Measurements from ENCODE around the gene TSPEAR.

The TSPEAR gene

DNA sequence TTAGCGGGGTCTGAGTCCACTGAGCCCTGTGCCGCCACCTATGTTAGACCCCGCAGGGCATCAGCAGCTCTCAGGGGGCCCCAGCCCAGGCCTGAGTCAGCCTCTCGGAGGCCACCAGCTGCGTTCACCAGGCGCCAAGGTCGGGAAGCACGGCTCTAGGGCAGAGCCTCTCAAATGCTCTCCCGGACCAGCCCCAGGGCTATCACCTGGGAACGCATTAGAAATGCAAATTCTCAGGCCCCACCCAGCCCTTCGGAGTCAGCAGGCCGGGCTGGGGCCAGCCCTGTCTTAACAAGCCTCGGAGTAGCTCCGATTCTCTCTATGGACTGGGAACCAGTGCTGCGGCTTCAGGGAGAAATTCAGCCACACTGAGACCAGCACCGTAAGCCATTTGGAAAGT, 37.2 kb upstream of the TSPEAR start:
- Histone ChIP-seq H3K36me3 (ENCODE audit: low read length) (no peaks in the 10 kb centered on the region), H3K9ac (ENCODE audit: low read length) (no peak overlapping the region), H2AFZ (ENCODE audit: low read depth, low read length, severe bottlenecking) (no peak overlapping the region), H3K27ac (ENCODE audit: low read depth, low read length) (no peak overlapping the region), H3K79me2 (ENCODE audit: insufficient read depth, low read length) (no peaks in the 10 kb centered on the region), H3K27me3 (ENCODE audit: low read length) (no peaks in the 10 kb centered on the region), H3K4me3 (ENCODE audit: insufficient read depth, low read length, poor library complexity, severe bottlenecking) (no peak overlapping the region), H4K20me1 (ENCODE audit: low read depth, low read length) (no peaks in the 10 kb centered on the region), H3K9me2 (replicated peaks; ENCODE audit: insufficient read depth, low read length) (no peaks in the 10 kb centered on the region), H3F3A (ENCODE audit: insufficient read depth) (no peaks in the 10 kb centered on the region), H3K9me3 (ENCODE audit: insufficient read depth, low read length) (peaks cover 11% of the 10 kb centered on the region; the same call in 1 of the 2 replicates), H3K4me2 (ENCODE audit: low read depth, low read length, poor library complexity, severe bottlenecking) (no peak overlapping the region)
- no peak for TF ChIP-seq EZH2phosphoT487 (conservative IDR thresholded peaks at IDR 0.05; ENCODE audit: low read length)
- TF ChIP-seq, protein P1, sequence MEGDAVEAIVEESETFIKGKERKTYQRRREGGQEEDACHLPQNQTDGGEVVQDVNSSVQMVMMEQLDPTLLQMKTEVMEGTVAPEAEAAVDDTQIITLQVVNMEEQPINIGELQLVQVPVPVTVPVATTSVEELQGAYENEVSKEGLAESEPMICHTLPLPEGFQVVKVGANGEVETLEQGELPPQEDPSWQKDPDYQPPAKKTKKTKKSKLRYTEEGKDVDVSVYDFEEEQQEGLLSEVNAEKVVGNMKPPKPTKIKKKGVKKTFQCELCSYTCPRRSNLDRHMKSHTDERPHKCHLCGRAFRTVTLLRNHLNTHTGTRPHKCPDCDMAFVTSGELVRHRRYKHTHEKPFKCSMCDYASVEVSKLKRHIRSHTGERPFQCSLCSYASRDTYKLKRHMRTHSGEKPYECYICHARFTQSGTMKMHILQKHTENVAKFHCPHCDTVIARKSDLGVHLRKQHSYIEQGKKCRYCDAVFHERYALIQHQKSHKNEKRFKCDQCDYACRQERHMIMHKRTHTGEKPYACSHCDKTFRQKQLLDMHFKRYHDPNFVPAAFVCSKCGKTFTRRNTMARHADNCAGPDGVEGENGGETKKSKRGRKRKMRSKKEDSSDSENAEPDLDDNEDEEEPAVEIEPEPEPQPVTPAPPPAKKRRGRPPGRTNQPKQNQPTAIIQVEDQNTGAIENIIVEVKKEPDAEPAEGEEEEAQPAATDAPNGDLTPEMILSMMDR (IDR thresholded peaks at IDR 0.05; ENCODE audit: insufficient read depth, low read length, poor library complexity, severe bottlenecking) = no peak

DNA sequence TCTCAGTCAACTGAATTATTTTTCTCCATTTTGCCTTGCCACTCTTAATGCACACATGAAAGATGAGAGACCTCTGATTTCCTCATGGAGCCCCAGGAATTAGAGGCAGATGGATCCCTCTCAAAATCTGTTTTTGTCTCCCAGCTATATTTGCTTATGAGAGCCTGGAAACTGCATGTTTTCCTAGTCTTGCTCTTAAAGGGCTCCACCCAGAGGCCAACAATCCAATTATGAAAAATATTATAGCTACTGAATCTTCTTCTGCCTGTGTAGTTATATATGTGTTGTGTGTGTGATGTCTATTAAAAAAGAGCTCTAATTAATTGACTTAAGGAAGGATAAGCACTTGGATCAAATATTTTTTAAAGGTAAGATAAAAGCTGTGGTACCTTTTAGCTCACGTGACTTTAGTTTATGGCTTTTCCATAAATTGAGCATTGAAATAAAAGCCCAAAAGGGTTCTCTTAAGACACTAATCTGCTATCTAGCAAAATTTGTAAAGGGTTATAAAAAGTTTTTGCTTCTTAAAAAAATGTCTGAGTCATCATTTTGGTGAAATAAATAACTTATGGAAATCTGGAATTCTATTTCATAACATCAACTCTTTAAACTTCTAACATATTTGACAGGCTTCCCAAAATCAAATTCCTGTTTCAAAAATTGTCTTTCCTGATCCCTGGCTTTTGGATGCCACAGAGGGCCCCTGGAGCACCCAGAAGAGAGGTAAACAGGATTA, 31.2 kb upstream of the TSPEAR start:
- TF ChIP-seq, protein P1 (IDR thresholded peaks at IDR 0.05; ENCODE audit: insufficient read depth, low read length, poor library complexity, severe bottlenecking) = no peak
- no peak for TF ChIP-seq EZH2phosphoT487 (conservative IDR thresholded peaks at IDR 0.05; ENCODE audit: low read length)
- Histone ChIP-seq H3K4me3 (ENCODE audit: insufficient read depth, low read length, poor library complexity, severe bottlenecking) (no peak overlapping the region), H3K36me3 (ENCODE audit: low read length) (0 out of 2 replicates have a peak, but pooled peaks cover 3% of the 10 kb centered on the region), H3K27me3 (ENCODE audit: low read length) (no peaks in the 10 kb centered on the region), H4K20me1 (ENCODE audit: low read depth, low read length) (no peaks in the 10 kb centered on the region), H3K9me3 (ENCODE audit: insufficient read depth, low read length) (peaks cover 19% of the 10 kb centered on the region; the same call in 1 of the 2 replicates), H3K27ac (ENCODE audit: low read depth, low read length) (no peak overlapping the region), H3K9ac (ENCODE audit: low read length) (no peak overlapping the region), H3K79me2 (ENCODE audit: insufficient read depth, low read length) (no peaks in the 10 kb centered on the region), H2AFZ (ENCODE audit: low read depth, low read length, severe bottlenecking) (no peak overlapping the region), H3F3A (ENCODE audit: insufficient read depth) (no peaks in the 10 kb centered on the region), H3K9me2 (replicated peaks; ENCODE audit: insufficient read depth, low read length) (no peaks in the 10 kb centered on the region), H3K4me2 (ENCODE audit: low read depth, low read length, poor library complexity, severe bottlenecking) (no peak overlapping the region)

DNA sequence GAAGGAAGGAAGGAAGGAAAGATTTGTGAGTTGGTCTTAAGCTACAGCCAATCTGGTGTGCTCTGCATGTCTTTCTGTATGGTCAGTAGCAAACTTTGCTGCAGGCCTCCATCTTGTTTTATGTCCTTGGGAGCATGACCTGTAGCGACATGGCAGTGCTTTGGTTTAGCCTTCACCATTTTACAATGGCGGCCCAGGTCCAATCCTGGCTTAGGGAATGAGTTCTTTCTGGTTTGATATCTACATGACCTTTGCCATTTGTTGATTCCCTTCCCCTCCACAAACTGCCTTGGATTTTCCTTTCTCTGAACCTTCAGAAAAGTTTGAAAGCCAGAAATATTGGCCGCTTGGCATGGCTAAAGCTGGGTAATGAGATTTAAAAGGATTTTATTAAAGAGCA, 30.5 kb upstream of the TSPEAR start:
- no peaks in the 10 kb centered on the region for H3K27me3 ChIP-seq (ENCODE audit: low read length)
- H3K4me2 ChIP-seq (ENCODE audit: low read depth, low read length, poor library complexity, severe bottlenecking) = no peak overlapping the region
- H2AFZ ChIP-seq (ENCODE audit: low read depth, low read length, severe bottlenecking) = no peak overlapping the region
- no peaks in the 10 kb centered on the region for H4K20me1 ChIP-seq (ENCODE audit: low read depth, low read length)
- TF ChIP-seq, protein P1 (IDR thresholded peaks at IDR 0.05; ENCODE audit: insufficient read depth, low read length, poor library complexity, severe bottlenecking) = no peak
- TF ChIP-seq EZH2phosphoT487 (conservative IDR thresholded peaks at IDR 0.05; ENCODE audit: low read length) = no peak
- no peaks in the 10 kb centered on the region for H3K79me2 ChIP-seq (ENCODE audit: insufficient read depth, low read length)
- H3K4me3 ChIP-seq (ENCODE audit: insufficient read depth, low read length, poor library complexity, severe bottlenecking) = no peak overlapping the region
- 0 out of 2 replicates have a peak, but pooled peaks cover 3% of the 10 kb centered on the region for H3K36me3 ChIP-seq (ENCODE audit: low read length)
- H3K9me2 ChIP-seq (replicated peaks; ENCODE audit: insufficient read depth, low read length) = no peaks in the 10 kb centered on the region
- H3K9me3 ChIP-seq (ENCODE audit: insufficient read depth, low read length) = peaks cover 19% of the 10 kb centered on the region; the same call in 1 of the 2 replicates
- H3F3A ChIP-seq (ENCODE audit: insufficient read depth) = no peaks in the 10 kb centered on the region
- H3K27ac ChIP-seq (ENCODE audit: low read depth, low read length) = no peak overlapping the region
- no peak overlapping the region for H3K9ac ChIP-seq (ENCODE audit: low read length)

All from SU-DHL-6 (cell line).